ENCODE data around the gene BLOC1S4.

Gene BLOC1S4

GRCh38 chr4:6686104-6686787 is 29.7 kb upstream of the BLOC1S4 start:
- Mint-ChIP-seq H3K4me1 (peaks cover 71% of the 10 kb centered on the region), H3K36me3 (peaks cover 30% of the 10 kb centered on the region), H3K4me3 (no peak overlapping the region), H3K27ac (peak overlapping the region; percentile 99), H3K9me3 (no peaks in the 10 kb centered on the region)
- DNase-seq (ENCODE audit: low spot score in 2 of 2) (no peak), ATAC-seq (no peak)

GRCh38 chr4:6687947-6688878 is 27.8 kb upstream of the BLOC1S4 start:
- peaks cover 24% of the 10 kb centered on the region for H3K36me3 Mint-ChIP-seq
- H3K4me1 Mint-ChIP-seq = peaks cover 72% of the 10 kb centered on the region
- H3K27ac Mint-ChIP-seq = peak overlapping the region; percentile 99
- ATAC-seq (no peak), DNase-seq (ENCODE audit: low spot score in 2 of 2) (no peak)
- no peaks in the 10 kb centered on the region for H3K9me3 Mint-ChIP-seq
- H3K4me3 Mint-ChIP-seq = peak overlapping the region; percentile 97

- ATAC-seq (peak; percentile 90), DNase-seq (ENCODE audit: low spot score in 2 of 2) (peak; percentile 65 to 86)
- H3K27ac Mint-ChIP-seq = peak overlapping the region; percentile 99
- H3K4me1 Mint-ChIP-seq = peaks cover 79% of the 10 kb centered on the region
- H3K4me3 Mint-ChIP-seq = peak overlapping the region; percentile 97
- peaks cover 24% of the 10 kb centered on the region for H3K36me3 Mint-ChIP-seq
- H3K9me3 Mint-ChIP-seq = no peaks in the 10 kb centered on the region
Observed at GRCh38 chr4:6688879-6689505, 27.0 kb upstream of the BLOC1S4 start.

GRCh38 chr4:6689506-6689960 is 26.4 kb upstream of the BLOC1S4 start:
- DNase-seq (ENCODE audit: low spot score in 2 of 2) (no peak), ATAC-seq (peak; percentile 27)
- H3K9me3 Mint-ChIP-seq = no peaks in the 10 kb centered on the region
- H3K27ac Mint-ChIP-seq = peak overlapping the region; percentile 99
- H3K4me1 Mint-ChIP-seq = peaks cover 84% of the 10 kb centered on the region
- H3K36me3 Mint-ChIP-seq = peaks cover 24% of the 10 kb centered on the region
- peak overlapping the region; percentile 97 for H3K4me3 Mint-ChIP-seq

GRCh38 chr4:6692379-6692778 is 23.6 kb upstream of the BLOC1S4 start:
- Mint-ChIP-seq H3K4me3 (peak overlapping the region; percentile 69), H3K4me1 (peaks cover 93% of the 10 kb centered on the region), H3K9me3 (no peaks in the 10 kb centered on the region), H3K36me3 (peaks cover 24% of the 10 kb centered on the region), H3K27ac (peak overlapping the region; percentile 99)
- DNase-seq (ENCODE audit: low spot score in 2 of 2) (no peak), ATAC-seq (no peak)

- no peak for ATAC-seq
- no peak for DNase-seq (ENCODE audit: low spot score in 2 of 2)
Observed at GRCh38 chr4:6692806-6693205, 23.2 kb upstream of the BLOC1S4 start.

GRCh38 chr4:6693231-6694176 is 22.5 kb upstream of the BLOC1S4 start, which contains the start of gene S100P:
Gene S100P, plus strand, starts transcription at chr4:6693878. Its CDS starts 55 bp downstream, at chr4:6693933.
- Mint-ChIP-seq H3K4me1 (peaks cover 89% of the 10 kb centered on the region), H3K36me3 (peaks cover 22% of the 10 kb centered on the region), H3K9me3 (no peaks in the 10 kb centered on the region), H3K4me3 (peak within 1 kb of the TSS; percentile 69), H3K27ac (peak within 1 kb of the TSS; percentile 99)
- ATAC-seq = no peak
- no peak for DNase-seq (ENCODE audit: low spot score in 2 of 2)

More at GRCh38 chr4:6692806-6693205, 23.2 kb upstream of the BLOC1S4 start:
- peaks cover 89% of the 10 kb centered on the region for H3K4me1 Mint-ChIP-seq
- peak overlapping the region; percentile 99 for H3K27ac Mint-ChIP-seq
- H3K4me3 Mint-ChIP-seq = peak overlapping the region; percentile 69
- H3K36me3 Mint-ChIP-seq = peaks cover 24% of the 10 kb centered on the region
- H3K9me3 Mint-ChIP-seq = no peaks in the 10 kb centered on the region

GRCh38 chr4:6694177-6694901 is 21.6 kb upstream of the BLOC1S4 start:
- DNase-seq (ENCODE audit: low spot score in 2 of 2) = no peak
- ATAC-seq = no peak
- peaks cover 85% of the 10 kb centered on the region for H3K4me1 Mint-ChIP-seq
- peak overlapping the region; percentile 99 for H3K27ac Mint-ChIP-seq
- H3K9me3 Mint-ChIP-seq = no peaks in the 10 kb centered on the region
- peaks cover 14% of the 10 kb centered on the region for H3K36me3 Mint-ChIP-seq
- peak overlapping the region; percentile 69 for H3K4me3 Mint-ChIP-seq

- no peaks in the 10 kb centered on the region for H3K9me3 Mint-ChIP-seq
- peak overlapping the region; percentile 99 for H3K27ac Mint-ChIP-seq
- peak in 1 of 2 donors; percentile 77 for DNase-seq (ENCODE audit: low spot score in 2 of 2)
- H3K4me3 Mint-ChIP-seq = peak overlapping the region; percentile 69
- peak; percentile 80 for ATAC-seq
- peaks cover 82% of the 10 kb centered on the region for H3K4me1 Mint-ChIP-seq
- peaks cover 14% of the 10 kb centered on the region for H3K36me3 Mint-ChIP-seq
Observed at GRCh38 chr4:6695660-6696610, 20.0 kb upstream of the BLOC1S4 start.

GRCh38 chr4:6696611-6697010 is 19.4 kb upstream of the BLOC1S4 start:
- Mint-ChIP-seq H3K4me3 (peak overlapping the region; percentile 69), H3K36me3 (peaks cover 20% of the 10 kb centered on the region), H3K4me1 (peaks cover 77% of the 10 kb centered on the region), H3K27ac (peak overlapping the region; percentile 99), H3K9me3 (no peaks in the 10 kb centered on the region)
- DNase-seq (ENCODE audit: low spot score in 2 of 2) (no peak), ATAC-seq (peak; percentile 78)

- Mint-ChIP-seq H3K4me1 (peaks cover 77% of the 10 kb centered on the region), H3K9me3 (no peaks in the 10 kb centered on the region), H3K27ac (peak overlapping the region; percentile 99), H3K36me3 (peaks cover 24% of the 10 kb centered on the region), H3K4me3 (peak overlapping the region; percentile 69)
- peak; percentile 25 for ATAC-seq
- no peak for DNase-seq (ENCODE audit: low spot score in 2 of 2)
Observed at GRCh38 chr4:6697131-6697530, 18.8 kb upstream of the BLOC1S4 start.

- peaks cover 68% of the 10 kb centered on the region for H3K4me1 Mint-ChIP-seq
- H3K36me3 Mint-ChIP-seq = peaks cover 41% of the 10 kb centered on the region
- peak overlapping the region; percentile 99 for H3K27ac Mint-ChIP-seq
- no peak for DNase-seq (ENCODE audit: low spot score in 2 of 2)
- H3K9me3 Mint-ChIP-seq = no peaks in the 10 kb centered on the region
- ATAC-seq = no peak
- H3K4me3 Mint-ChIP-seq = no peak overlapping the region
Observed at GRCh38 chr4:6699388-6699787, 16.6 kb upstream of the BLOC1S4 start.

GRCh38 chr4:6699903-6700302 is 16.1 kb upstream of the BLOC1S4 start:
- no peak for ATAC-seq
- no peak for DNase-seq (ENCODE audit: low spot score in 2 of 2)
- H3K36me3 Mint-ChIP-seq = peaks cover 41% of the 10 kb centered on the region
- peak overlapping the region; percentile 99 for H3K27ac Mint-ChIP-seq
- H3K4me3 Mint-ChIP-seq = no peak overlapping the region
- peaks cover 68% of the 10 kb centered on the region for H3K4me1 Mint-ChIP-seq
- H3K9me3 Mint-ChIP-seq = no peaks in the 10 kb centered on the region

Data from stimulated activated effector memory CD8-positive, alpha-beta T cell treated with anti-CD3 and anti-CD28 coated beads, Interleukin-12 subunit alpha, Interleukin-12 subunit beta, amount 100 ng/mL, for 72 hours (primary cell).